ENCODE measurements around the gene ZNF512. TPM values are rescaled to one million over a fixed set of nuclear protein-coding genes. Genes with fewer than 3 reads are reported as not detected.

The ZNF512 gene
- total and polyA plus RNA-seq, 9 of the 15 experiments (the other 6 are each of a cell fraction or from before 2014, with no cell fraction given), result 24.7 to 101 (median 65.9) TPM

DNA sequence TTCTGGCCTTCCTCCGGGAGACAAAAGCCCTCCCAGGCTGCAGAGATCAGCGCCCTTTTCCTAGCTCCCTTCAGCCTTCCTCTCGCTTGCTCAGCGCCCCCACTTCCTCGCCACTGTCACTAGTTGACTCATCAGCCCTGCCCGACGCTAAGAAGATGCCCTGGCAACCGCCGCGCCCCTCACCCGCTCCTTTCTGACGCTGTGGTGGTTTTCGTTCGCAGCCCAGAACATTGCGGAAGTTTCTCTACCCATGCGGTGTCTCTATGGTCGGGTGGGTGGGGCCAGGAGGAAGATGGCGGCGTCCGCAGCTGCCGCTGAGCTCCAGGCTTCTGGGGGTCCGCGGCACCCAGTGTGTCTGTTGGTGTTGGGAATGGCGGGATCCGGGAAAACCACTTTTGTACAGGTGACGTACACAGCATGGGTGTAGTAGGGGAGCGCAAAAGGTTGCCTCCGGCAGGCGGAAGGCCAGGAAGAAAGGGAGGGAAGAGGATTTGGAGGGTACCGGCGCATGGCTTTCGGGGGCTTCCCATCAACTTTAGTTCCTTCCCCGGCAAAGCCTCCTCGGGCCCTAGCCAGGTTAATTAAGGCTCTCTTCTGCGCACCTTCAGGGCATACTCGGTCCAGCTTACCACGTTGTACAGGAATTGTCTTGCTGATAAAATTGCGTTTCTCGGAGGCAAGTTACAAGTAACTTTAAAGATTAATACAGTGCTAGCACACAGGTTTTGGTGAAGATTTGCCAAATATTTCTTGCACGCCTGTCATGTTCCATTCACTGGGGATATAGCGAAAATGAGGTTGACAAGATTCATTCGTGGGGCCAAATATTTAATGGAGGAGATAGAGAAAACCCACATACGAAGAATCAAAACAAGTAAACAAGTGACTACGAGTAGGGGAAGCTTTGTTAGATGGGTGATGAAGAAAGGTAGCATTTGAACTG, 46.2 kb downstream of the ZNF512 start, which contains the start of the genes CCDC121 and GPN1 (continued):
- TF ChIP-seq, protein P1, sequence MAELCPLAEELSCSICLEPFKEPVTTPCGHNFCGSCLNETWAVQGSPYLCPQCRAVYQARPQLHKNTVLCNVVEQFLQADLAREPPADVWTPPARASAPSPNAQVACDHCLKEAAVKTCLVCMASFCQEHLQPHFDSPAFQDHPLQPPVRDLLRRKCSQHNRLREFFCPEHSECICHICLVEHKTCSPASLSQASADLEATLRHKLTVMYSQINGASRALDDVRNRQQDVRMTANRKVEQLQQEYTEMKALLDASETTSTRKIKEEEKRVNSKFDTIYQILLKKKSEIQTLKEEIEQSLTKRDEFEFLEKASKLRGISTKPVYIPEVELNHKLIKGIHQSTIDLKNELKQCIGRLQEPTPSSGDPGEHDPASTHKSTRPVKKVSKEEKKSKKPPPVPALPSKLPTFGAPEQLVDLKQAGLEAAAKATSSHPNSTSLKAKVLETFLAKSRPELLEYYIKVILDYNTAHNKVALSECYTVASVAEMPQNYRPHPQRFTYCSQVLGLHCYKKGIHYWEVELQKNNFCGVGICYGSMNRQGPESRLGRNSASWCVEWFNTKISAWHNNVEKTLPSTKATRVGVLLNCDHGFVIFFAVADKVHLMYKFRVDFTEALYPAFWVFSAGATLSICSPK (IDR thresholded peaks at IDR 0.05; ENCODE audit: borderline replicate concordance), result no peak
- TF ChIP-seq TBL1XR1 (IDR thresholded peaks at IDR 0.05; ENCODE audit: low read length in 2 of 2) (no peak; a peak in 1 of 4 replicates), NFE2 (IDR thresholded peaks at IDR 0.05; ENCODE audit: low read depth) (no peak), SIX5 (IDR thresholded peaks at IDR 0.05; ENCODE audit: borderline replicate concordance in 1 of 2, insufficient read depth in 1 of 2, low read depth in 1 of 2, low read length in 2 of 2) (no peak), BMI1 (IDR thresholded peaks at IDR 0.05; ENCODE audit: low read length) (0 out of 2 replicates have a peak, but pooled peaks have one; percentile 47), SIN3A (IDR thresholded peaks at IDR 0.05; ENCODE audit: borderline replicate concordance in 2 of 2, control insufficient read depth in 1 of 2, low read depth in 2 of 2, low read length in 2 of 2) (peak; percentile 91 to 94), ZNF75A (CRISPR knock-in tag; IDR thresholded peaks at IDR 0.05) (no peak), ARHGAP35 (IDR thresholded peaks at IDR 0.05; ENCODE audit: partially characterized antibody) (no peak), POLR2B (IDR thresholded peaks at IDR 0.05; ENCODE audit: low read depth, partially characterized antibody) (peak; percentile 90), CCAR2 (IDR thresholded peaks at IDR 0.05; ENCODE audit: low read depth, low read length) (no peak), TAL1 (IDR thresholded peaks at IDR 0.05) (no peak; the same call in 1 of the 2 replicates), SMARCB1 (IDR thresholded peaks at IDR 0.05; ENCODE audit: insufficient read length, low read depth) (no peak), ZNF589 (CRISPR knock-in tag; IDR thresholded peaks at IDR 0.05; ENCODE audit: low read depth) (0 out of 2 replicates have a peak, but pooled peaks have one; percentile 27), BRD4 (IDR thresholded peaks at IDR 0.05) (no peak), KDM5B (IDR thresholded peaks at IDR 0.05; ENCODE audit: insufficient replicate concordance, low read depth, low read length) (peak; percentile 98), C11orf30 (IDR thresholded peaks at IDR 0.05; ENCODE audit: low read depth) (peak; percentile 92), SAFB2 (IDR thresholded peaks at IDR 0.05; ENCODE audit: borderline replicate concordance, low read depth, low read length, severe bottlenecking) (no peak)
- TF ChIP-seq, protein P2, sequence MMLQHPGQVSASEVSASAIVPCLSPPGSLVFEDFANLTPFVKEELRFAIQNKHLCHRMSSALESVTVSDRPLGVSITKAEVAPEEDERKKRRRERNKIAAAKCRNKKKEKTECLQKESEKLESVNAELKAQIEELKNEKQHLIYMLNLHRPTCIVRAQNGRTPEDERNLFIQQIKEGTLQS (IDR thresholded peaks at IDR 0.05), result peak; percentile 77
- TF ChIP-seq, protein P2 (CRISPR knock-in tag; conservative IDR thresholded peaks at IDR 0.05), result no peak
- TF ChIP-seq, protein P3, sequence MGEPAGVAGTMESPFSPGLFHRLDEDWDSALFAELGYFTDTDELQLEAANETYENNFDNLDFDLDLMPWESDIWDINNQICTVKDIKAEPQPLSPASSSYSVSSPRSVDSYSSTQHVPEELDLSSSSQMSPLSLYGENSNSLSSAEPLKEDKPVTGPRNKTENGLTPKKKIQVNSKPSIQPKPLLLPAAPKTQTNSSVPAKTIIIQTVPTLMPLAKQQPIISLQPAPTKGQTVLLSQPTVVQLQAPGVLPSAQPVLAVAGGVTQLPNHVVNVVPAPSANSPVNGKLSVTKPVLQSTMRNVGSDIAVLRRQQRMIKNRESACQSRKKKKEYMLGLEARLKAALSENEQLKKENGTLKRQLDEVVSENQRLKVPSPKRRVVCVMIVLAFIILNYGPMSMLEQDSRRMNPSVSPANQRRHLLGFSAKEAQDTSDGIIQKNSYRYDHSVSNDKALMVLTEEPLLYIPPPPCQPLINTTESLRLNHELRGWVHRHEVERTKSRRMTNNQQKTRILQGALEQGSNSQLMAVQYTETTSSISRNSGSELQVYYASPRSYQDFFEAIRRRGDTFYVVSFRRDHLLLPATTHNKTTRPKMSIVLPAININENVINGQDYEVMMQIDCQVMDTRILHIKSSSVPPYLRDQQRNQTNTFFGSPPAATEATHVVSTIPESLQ (CRISPR knock-in tag; IDR thresholded peaks at IDR 0.05), result no peak
- TF ChIP-seq, protein P4, sequence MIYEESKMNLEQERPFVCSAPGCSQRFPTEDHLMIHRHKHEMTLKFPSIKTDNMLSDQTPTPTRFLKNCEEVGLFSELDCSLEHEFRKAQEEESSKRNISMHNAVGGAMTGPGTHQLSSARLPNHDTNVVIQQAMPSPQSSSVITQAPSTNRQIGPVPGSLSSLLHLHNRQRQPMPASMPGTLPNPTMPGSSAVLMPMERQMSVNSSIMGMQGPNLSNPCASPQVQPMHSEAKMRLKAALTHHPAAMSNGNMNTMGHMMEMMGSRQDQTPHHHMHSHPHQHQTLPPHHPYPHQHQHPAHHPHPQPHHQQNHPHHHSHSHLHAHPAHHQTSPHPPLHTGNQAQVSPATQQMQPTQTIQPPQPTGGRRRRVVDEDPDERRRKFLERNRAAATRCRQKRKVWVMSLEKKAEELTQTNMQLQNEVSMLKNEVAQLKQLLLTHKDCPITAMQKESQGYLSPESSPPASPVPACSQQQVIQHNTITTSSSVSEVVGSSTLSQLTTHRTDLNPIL (CRISPR knock-in tag; IDR thresholded peaks at IDR 0.05), result peak; percentile 35; the same call in 1 of the 2 replicates

Data from K562 (cell line).